ENCODE measurements around the gene TFPT.

The TFPT gene, protein sequence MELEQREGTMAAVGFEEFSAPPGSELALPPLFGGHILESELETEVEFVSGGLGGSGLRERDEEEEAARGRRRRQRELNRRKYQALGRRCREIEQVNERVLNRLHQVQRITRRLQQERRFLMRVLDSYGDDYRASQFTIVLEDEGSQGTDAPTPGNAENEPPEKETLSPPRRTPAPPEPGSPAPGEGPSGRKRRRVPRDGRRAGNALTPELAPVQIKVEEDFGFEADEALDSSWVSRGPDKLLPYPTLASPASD

DNA sequence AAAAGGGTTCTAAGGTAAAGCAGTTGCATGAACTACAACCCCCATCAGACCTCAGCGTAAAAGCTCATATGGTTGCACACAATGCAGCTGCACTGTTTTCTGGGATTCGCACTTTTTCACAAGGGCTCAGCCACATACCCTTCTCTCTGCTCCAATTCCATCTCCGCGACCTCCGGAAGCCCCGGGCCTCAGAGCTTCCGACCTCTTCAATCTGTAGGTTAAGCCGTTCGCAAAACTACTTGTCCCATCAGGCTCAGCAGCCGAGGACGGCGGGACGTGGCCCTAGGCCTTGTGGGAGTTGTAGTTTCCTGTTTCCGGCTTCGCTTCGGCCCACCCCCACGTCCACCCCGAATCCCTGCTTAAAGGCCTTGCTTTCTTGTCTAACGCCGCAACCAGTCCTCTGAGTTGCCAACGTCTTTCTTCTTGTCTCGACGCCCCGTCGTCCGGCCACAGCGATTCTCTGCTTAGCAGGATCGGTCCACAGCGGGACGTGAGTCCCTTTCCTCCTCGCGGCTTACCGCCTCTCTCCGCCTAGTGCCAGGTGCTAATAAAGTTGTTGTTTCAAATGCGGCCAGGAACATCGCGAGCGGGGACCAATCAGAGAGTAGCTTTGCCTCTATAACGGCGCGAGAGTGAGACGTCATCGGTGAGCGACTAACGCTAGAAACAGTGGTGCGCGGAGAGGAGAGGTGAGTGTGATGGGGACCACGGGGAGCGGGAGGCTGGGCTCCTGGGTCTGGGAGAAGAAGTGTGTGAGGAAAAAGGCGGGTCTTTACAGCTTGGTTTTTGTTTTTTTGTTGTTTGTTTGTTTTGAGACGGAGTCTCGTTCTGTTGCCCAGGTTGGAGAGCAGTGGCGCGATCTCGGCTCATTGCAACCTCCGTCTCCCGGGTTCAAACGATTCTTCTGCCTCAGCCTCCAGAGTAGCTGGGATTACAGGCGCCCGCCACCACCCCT is at the start of gene TFPT, which contains the start of gene PRPF31:
TFPT (minus strand) TSS at position 549 of the 955 bp plus-strand sequence; CDS start at position 161, 388 bp downstream.
PRPF31 (plus strand) TSS at position 646 of the 955 bp plus-strand sequence. CDS start 2,525 bp downstream, outside the sequence.
- peak; percentile 97 for DNase-seq

DNA sequence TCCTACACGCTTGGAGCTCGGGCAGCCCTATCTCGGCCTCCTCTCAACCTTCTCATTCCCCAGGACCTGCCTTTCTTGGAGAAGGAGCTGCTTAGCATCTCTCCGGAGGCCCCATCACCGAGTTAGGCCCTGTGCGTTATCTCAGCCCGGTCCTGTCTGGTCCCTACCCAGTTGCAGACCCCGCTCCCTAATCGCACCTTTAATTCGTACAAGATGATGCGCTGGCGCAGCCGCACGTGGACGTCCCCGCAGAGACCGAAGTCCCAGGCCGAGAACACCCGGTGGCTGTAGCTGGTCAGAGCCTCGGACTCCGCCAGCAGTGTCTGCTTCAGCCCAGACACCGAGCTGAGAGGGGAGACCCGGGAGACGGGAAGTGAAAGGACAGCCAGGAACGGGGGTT is 49.8 kb upstream of the TFPT start:
- DNase-seq, result no peak

DNA sequence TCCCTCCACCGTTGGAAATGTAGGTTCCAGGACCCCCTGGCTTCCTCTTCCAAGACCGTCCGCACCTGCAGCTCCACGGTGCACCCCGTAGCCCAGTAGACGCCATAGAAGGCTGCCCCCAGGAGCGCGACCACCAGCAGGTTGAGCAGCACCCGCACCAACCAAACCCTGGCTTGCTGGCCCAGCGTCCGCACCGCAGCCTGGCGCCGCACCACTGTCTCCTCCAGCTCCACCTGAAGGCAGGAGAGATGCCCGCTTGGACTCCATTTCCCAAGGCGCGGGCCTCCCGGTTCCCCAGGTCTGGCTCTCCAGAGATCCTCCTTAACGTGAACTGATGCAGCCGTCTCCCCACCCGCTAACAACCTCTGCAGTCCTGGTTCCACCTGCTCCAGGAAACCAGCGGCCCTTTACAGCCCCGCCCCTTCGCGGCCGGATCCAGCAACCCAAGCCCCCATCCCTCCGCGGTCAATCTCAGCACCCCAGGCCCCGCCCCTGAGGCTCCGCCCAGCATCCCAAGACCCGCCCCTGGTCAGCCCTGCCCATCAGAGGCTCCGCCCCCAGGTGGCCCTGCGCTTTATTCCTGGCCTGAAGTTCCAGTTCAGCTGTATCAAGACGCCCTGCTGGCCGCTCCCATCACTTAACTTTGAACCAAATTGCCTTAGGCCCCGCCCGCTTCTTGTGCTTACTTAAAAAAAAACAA is 49.1 kb upstream of the TFPT start:
- DNase-seq, result peak; percentile 82

DNA sequence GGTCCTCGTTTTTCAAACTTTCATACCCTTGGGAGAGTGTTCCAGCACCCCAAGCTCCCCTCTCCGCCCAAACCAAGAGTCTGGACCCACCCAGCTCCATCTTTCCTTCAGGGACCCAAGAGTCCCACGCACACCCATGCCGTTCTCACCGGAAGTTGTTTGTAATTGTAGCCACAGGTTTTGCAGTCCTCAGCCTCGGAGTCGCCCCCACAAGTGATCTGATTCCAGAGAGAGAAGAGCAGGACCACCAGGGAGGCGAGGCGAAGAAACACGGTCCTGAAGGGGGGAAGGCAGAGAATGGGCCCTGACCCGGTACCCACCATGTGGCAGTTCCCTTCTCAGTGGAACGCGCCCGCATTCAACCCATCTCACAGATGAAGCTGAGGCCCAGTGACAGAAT is 47.4 kb upstream of the TFPT start:
- DNase-seq, result no peak

DNA sequence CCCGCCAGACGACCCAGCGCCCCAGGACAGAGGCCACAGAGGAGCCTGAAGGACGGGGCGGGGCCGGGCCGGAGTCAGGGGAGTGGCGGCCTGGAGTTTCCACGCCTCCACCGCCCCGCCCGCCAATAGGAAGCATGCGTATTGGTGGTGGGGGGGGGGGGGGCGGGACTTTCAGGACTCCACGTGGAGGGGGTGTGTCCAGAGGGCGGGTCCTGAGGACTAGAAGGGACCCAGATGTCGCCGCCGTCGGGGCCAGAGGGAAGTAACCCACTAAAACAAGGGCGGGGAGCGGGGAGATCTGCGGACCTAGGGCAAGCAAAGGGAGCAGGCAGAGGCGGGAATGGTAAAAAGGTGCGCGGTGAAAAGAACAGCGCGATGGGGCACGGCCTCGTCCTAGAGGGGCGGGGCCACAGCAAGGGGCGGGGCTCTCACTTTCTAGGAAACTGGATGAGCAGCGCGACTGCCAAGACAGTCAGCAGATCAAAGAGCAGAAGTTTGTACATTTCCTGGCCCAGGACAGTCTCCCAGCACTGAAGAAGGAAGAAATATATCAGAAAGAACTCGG is 46.9 kb upstream of the TFPT start:
- peak; percentile 88 for DNase-seq

DNA sequence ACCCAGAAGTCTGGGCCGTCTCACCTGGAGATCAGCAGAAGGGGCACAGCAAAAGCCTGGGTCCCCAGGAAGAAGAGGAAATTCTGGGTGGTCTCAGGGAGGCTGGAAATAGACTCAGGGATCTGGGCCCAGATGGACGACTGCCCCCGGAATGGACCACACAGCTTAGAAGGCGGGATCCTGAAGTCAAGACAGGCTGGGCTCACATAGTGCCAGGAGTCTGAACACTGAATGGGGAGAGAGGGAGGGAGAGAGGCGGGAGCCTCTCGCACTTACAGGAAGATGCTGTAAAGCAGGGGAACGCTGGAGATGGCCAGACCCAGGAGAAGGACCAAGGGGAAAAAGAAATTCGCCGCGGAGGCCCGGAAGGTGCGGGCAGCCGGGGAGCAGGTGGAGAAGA is 45.4 kb upstream of the TFPT start:
- DNase-seq, result peak; percentile 56

DNA sequence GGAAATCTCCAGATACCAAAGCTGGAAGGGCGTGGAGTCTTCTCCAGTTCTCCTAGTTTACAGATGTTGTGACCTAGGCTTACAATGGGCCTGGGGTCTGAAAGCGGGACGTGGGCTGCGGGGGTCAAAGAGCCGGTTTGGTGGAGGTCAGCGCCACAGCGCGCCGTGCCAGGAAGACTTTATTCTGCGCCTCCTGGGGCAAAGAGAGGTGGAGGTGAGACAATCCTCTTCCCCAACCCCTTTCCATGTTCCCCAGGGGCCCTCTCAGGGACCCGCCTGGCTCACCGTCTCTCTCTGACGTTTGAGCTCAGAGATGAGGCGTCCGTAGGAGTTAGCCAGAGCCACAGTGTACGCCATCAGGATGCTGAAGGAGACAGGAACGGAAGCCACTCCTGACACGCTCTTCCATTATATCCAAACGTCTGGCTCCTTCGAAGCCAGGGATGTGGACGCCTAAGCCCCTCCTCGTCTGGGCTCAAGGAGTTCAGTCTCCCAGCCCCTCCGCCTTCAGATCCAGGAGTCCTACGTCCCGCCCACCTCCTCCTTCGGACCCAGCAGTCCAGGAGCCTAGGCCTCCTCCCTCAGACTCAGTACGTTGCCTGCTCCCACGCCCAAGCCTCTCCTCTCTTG is 44.8 kb upstream of the TFPT start:
- DNase-seq, result peak; percentile 56

DNA sequence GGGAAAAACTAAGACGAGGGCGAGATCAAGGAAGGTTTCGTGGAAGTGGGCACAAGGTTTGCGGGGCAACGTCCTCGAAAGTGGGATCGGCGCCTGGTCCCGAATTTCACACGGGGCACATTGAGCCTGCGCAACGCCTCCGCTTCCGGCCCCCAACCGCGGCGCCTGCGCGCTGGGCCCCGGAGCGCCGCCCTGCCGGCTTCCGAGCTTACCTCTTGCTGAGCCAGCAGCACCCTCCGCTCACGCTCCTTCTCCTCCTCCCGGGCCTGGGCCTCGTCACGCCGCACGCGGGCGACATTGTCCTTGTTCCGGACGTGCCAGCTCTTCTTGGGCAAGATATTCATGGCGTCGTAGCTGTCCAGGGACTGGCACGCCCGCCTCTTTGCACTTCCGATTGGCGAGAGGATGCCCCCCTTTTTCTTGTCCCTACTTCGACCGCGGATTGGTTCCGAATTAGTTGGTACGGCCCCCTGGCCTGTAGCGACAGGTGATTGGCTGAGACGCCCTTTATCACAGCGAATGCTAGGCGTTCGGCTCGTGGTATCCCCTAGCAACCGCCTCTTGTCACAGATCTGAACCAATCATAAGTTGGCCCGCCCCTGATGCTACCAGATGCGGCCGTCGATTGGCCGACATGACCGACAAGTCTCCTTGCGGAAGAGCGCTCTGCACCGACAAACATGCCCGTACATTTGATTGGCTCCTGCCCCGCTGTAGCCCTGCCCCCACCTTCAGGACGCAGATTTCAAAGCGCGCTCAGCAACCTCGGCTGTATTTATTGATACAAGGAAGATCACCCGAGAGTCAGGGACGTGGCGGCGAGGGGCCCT is 44.1 kb upstream of the TFPT start, which contains the start of gene LENG1:
LENG1 (minus strand) TSS at position 370 of the 830 bp plus-strand sequence; CDS start at position 344, 26 bp downstream.
- peak; percentile 100 for DNase-seq

DNA sequence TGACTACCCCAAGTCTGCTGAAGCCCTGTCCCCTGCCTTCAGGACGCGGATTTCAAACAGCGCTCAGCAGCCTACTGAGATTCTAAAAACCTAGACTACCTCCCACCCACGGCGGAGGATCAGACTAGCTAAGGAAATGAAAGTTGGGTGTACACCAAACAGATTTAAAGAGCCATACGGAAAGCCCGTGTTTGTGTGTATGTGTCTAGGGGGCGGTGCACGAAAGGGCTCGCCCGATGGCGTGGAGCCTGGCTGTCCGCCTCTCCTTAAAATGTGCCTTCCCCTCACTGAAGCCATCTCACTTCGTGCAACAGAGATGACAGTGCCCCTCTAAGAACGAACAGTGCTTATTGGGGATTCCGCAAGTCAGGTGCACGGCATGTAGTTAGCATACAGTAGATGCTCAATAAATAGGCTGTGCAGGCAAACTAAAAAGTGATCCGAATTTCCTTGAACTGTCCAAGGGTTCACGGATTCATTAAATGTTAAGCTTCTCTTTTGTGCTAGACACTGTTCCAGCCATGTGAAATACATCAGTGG is 43.4 kb upstream of the TFPT start:
- no peak for DNase-seq

DNA sequence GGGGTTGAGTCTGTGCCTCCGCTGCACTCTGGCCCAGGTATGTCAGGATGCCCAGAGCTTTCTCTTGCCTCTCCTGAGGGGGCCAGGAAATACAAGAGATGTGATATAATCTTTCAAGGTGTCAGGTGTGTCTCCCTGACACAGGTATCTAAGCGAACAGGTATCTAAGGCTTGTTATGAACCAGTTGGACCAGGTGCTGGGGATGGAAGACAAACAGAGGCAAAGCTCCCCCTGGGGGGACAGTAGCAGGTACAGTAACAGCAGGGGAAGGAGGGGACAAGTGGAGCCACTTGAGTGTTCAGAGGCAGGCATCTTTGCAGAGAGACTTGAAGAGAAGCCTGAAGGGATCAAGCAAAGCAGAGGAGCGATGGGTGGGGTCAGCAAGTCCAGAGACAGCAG is 41.5 kb upstream of the TFPT start:
- DNase-seq, result no peak

DNA sequence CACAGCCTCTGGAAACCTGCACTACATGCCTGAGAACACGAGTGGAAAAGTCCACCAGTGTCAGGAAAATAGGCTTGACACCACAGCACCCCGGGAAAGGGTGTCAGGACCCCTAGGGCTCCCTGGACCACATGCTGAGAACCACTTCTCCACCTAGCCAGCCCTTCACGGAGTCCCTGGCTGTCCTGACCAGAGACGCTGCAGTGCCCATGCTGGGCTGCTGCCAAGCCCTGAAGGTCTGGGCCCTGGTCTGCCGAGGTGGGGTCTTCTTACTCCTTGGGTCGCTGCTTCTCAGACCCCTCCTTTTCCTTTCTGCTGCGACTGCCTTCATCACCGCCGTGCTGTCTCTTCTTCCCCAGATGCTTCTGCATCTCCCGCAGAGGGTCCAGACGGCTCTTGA is 41.0 kb upstream of the TFPT start:
- no peak for DNase-seq

DNA sequence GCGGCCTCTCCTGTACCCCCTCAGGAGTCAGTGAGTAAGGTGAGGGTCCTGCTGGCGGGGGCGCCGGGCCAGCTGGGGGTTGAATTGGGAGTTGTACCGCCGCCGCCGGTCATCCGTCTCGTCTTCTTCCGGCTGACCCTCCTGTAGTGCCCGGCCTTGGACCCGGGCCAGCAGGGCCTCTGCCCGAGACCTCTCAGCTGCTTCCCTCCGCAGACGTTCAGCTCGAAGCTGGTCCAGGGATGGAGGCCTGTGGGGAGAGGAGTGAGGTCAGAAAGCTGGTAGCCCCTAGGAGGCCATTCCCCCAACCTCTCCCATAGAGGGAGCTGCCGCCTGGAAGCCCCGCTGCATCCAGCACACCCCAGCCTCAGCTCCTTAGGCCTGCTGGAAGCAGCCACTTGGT is 40.2 kb upstream of the TFPT start:
- no peak for DNase-seq

DNA sequence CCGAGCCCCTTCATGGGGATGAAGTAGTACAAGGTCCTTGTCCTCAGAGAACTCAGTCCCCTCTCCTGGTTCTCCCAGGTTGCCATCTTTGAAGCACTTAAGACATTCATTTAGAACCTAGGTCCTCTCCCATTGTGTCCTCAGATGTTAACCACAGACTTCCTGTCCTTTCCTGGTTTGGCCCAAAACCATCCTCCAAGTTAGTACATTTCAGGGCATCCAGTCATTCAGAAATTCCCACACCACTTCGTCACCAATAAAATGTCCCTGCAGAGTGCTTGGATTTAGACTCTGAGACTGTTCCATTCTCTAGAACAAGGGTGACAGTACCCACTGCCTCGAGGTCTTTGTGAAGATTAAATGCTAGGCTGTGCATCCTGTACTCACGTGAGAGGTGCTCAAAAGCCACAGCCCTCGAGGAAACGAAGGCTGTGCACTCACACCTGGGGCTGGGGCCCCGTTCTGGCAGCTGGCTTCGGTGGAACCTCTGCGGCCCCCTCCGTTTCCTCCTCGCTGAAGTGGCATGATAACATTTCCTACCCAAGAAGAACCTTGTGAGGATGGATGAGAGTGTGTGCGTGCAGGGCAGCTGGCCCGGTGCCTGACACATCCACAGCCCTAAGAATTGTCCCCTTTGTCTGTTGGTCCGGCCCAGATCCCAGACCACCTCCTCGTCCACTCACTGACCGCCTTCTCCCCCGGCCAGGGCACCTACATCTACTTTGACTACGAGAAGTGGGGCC is 39.3 kb upstream of the TFPT start:
- DNase-seq, result no peak

DNA sequence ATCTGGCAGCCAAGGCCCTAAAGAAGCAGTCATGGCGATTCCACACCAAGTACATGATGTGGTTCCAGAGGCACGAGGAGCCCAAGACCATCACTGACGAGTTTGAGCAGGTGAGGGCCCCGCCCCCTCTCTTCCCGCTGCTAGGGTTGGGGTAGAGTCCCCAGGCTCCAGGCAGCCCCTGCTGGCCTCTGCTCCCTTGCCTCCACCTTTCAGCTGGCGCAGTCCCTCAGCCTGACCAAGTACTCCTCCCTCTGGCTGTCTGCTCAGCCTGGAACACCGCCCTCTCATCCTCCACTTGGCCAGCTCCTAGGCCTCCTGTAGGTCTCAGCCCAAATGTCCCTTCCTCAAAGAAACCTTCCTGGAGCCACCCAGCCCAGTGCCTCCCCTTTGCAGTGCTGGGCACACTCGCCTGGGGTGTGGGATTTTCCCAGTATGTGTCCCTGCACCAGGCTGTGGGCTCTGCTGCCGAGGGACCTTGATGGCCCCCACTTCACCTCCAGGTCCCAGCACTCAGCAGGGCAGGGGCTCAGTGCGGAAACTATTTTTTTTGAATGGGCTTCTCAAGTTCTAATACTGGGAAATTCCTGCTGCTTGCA is 38.4 kb upstream of the TFPT start:
- DNase-seq, result no peak

DNA sequence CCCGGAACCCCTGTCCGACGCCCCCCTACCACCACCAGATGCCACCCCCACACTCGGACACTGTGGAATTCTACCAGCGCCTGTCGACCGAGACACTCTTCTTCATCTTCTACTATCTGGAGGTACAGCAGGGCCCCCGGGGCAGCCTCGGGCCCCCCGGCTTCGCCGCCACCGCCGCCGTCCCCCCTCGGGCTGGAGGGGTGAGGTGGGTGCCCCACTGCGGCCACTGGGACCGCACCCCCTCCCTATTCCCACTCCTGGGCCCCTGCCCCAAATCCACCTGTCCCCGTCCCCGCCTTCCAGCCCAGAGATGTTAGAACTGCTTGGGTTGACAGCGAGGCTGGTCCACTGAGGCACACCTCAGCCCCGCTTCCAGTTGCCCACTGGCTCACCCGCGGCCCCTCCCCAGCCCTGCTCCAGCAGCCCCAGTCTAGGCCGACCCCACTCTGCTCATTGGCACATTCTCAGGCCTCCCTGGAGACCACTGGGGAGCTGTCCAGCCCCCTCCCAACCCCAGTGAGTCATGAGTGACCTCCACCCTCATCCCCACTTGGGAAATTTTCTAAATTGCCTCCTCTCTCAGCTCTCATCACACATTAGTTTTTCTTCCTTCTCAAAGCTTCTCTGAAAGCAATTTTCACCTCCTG is 37.5 kb upstream of the TFPT start:
- no peak for DNase-seq

DNA sequence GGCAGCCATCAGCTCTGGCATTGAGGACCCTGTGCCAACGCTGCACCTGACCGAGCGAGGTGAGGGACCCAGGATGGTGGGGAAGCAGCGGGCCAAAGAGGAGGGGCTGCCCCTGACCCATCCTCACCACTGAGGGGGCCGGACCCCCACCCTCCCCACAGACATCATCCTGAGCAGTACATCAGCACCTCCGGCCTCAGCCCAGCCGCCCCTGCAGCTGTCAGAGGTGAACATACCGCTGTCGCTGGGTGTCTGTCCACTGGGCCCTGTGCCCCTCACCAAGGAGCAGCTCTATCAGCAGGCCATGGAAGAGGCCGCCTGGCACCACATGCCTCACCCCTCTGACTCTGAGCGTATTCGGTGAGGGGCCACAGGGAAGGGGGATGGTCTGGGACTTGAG is 36.8 kb upstream of the TFPT start:
- no peak for DNase-seq

DNA sequence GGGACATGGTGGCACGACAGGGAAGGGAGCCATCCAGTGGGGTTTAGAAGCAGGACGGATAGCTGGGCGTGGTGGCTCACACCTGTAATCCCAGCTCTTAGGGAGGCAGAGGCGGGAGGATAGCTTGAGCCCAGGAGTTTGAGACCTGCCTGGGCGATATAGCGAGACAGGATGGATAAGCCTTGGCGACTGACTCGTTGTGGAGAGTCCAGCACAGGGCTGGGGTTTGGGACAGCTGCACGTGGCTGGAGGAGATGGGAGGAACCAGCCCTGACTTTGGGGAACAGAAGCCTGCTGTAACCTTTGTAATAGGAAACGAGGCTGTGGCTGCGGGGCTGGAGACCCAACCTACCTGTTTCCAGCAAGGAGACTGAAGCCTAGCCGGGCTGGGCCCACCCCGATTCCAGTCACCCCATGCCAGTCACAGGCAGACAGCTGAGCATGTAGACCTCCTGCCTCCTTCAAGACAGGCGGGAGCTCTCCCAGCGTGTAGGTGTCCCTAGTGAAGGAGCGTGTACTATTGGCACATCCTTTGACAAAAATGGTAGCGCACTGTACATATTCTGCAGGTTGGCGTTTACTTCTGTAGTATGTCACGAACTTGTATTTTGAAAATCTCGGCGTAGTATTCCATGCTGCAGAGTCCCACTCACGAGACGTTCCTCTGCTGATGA is 36.0 kb upstream of the TFPT start:
- no peak for DNase-seq

DNA sequence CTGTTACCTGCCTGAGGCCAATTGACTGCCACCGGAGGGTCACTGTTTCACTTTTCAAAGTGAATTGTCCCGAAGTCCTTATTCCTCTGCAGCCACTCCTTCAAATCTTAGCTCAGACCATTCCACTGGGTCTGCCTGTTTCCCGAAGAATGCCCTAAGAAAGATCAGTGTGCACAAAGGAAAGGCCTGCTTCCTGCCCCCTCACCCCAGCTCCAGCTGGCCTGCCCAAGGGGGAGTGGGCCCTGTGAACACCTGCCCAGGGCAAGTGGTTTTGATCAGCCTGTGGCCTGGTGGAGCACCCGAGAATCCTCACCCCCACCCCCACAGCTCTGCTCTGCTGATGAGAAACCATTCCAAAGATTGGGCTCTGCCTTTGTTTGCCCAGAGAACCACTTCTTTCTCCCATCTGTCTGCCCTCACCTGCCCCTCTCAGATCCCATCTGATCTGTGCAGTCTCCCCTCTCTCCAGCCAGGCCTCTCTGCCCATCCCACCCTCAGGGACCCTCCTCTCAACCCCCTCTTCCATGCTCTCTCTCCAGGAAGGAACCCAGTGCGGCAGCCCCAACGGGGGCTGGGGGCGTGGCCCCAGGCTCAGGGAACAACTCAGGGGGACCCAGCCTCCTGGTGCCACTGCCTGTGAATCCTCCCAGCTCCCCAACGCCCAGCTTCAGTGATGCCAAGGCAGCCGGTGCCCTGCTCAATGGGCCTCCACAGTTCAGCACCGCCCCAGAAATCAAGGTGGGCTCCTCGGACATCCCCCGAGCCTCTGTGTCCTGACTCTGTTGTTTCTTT is 33.8 kb upstream of the TFPT start:
- DNase-seq, result no peak

Measured in NCI-H146 (cell line).